HG02678 (cell line): Measurements from ENCODE around the gene IFNA13.
A peak's percentile ranks its signal among the peaks of the same experiment; 100 is the strongest.

Experiments
- ATAC-seq: cut with Tn5 transposase; IDR thresholded peaks from one replicate; pipeline ENCODE4 v1.9.1; 2021; ENCODE audit warnings: mild to moderate bottlenecking, moderate library complexity; ENCODE audit not compliant: unreplicated experiment

Gene IFNA13

DNA sequence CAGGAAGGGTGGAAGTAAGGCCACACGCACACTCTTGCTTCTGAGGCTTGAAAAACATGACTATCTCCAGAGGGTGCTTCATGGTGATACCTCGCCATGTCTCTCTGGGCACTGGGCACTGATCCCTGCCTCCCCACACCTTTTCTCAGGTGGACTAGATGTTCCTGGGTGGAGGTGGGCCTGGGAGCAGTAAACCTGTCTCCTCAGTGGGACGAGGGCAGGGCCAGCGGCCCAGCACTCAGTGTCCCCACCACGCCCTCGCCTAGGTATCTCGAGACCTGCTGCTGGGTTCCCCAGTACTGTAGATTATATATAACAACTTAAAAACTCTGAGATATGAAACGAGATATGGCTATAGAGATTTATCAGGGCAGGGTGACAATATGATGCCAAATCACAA lies 5.6 kb downstream of the IFNA13 start:
- no peak for ATAC-seq

DNA sequence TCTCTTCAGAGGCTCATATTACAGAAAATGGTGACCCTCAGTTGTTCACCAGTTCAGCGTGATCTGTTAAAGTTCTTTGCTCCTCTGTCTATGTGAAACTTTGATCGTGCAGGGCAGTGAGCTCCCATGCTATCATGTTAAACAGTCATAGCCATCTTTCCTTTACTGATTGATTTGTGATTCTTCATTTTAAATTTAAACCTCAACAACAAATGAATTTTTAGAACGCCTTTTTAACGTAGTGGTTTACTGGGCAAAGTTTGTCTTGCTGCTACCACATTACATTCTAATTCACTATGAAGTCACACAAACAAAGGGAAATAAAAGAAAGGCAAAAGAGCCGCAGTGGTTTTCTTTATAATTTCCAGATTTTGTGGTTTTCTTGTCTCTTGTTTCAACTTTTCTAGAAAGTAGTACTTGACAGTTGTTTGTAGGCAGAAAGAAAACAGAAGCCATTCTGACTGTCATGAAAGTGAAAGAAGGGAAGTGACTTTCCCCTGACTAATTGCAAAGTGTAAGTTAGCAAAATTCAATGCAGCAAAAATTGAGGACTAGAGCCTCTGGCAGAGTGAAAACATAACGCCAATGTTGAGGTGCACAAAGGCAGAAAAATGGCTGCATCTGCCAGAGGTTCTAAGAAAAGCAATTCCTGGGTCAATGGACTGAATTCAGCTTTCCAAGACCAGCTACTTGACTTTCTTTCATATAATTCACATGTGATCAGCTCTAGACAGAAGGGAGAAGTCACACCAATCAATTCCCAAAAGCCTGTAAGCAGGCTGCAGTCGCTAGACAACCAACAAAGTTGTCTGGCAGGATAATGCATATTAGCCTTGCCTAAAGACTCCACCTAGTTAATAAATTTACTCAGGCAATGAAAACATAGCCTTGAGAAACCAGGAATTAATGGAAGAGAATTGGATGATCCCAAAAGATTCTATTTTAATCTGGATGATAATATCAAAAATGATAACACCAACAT lies 10.1 kb downstream of the IFNA13 start:
- peak; percentile 91 for ATAC-seq

DNA sequence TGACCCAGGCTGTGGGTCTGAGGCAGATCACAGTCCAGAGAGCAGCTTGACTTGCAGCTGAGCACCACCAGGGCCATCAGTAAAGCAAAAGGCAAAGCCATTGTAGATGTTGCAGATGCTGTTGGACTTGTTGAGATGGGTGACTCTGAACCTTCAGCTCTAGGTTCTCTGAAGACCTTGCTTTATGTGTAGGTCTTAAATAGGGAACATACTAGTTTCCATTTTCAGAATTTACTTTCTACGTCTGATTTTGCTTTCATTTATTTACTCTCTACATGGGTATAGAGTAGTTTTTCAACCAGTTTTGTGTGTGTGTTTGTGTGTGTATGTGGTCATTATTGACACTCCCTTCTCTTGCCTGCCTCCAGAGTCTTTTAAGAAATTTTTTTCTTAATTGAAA lies 17.1 kb downstream of the IFNA13 start, which contains the start of gene IFNA6:
IFNA6 (minus strand) TSS at position 101 of the 400 bp plus-strand sequence; CDS start at position 101, 0 bp downstream.
- no peak for ATAC-seq

GRCh38 chr9:21348430-21348970 lies 19.4 kb downstream of the IFNA13 start:
- no peak for ATAC-seq

- no peak for ATAC-seq
These were observed 27.1 kb downstream of the IFNA13 start for GRCh38 chr9:21340735-21341134.

DNA sequence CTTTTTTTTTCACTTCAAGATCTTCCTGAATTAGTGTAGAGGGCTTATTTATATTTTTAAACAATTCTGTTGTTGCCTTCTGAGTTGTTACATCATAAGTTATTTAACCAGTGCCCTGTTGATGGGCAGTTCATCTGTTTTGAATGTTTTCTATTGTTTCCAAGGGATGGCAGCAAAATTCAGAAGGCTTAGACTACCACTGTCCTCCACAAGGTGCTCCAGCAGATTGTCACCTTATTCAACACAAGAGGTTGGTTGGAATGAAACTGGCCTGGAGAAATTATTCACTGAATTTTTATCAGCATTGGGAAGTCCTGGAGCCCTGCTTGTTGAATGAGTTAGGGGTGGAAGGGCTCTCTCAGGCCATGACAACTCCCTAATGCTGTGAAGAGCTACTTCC lies 31.4 kb downstream of the IFNA13 start:
- no peak for ATAC-seq

DNA sequence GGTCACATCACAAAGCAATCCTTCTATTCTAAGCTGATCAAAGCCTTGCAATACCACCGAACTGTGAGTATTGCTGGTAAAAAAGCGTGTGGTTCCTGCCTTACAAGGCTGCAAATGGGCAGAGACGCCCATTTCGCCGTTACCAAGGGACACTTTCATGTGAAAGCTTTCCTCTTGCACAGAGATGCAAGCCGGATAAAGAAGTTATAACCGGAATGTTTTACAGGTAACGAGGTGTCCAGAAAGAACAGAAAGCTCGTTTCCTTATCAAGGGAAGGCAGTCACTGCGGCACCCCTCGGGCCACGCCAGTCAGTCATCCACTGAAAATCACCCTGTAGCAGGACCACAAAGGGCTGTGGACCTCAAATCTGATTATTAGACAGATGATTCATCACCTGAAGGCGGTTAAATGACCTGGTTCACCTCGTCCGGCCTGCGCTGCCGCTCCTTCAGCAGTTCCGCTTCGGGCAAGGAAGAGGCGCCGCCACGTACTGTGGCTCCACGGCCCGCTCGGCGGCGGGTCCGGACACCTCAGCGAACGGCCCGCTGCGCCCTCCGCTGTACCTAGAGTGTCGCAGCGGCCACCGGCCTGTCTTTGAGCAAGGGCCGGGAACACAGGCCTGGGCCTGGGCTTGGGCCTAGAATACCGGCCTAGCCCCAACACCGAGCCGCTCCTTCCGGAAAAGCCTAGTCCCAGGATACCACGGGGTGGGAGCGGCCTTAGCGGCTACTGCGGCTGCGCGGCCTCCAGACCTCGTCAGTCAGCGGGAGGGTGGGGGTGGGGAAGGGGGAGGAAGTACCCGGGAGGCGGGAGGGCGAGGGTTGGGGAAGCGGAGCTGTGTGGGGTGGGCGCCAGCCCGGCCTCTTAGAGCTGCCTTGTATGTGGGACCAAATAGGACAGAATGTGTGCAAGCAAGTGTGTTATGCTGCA lies 32.9 kb downstream of the IFNA13 start, which contains the start of gene KLHL9:
KLHL9 (minus strand) TSS at position 704 of the 932 bp plus-strand sequence; CDS start at position 159, 545 bp downstream.
- peak; percentile 94 for ATAC-seq

DNA sequence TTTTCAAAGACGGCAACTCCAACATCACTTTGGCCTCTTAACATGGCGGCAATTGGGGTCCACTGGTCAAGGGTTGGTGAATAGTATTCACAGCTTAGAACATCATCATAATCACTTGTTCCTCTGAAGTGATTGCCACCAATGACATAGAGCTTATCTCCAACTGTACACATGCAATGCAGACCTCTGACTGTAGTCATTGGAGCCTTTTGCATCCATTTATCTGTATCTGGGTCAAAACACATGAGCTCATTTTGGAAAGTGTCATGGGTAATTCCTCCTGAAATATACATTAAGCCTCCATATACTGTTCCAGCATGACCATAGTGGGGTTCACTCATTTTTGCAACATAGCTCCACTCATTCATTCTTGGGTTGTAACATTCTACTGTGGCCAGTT lies 34.6 kb downstream of the IFNA13 start:
- ATAC-seq = no peak

DNA sequence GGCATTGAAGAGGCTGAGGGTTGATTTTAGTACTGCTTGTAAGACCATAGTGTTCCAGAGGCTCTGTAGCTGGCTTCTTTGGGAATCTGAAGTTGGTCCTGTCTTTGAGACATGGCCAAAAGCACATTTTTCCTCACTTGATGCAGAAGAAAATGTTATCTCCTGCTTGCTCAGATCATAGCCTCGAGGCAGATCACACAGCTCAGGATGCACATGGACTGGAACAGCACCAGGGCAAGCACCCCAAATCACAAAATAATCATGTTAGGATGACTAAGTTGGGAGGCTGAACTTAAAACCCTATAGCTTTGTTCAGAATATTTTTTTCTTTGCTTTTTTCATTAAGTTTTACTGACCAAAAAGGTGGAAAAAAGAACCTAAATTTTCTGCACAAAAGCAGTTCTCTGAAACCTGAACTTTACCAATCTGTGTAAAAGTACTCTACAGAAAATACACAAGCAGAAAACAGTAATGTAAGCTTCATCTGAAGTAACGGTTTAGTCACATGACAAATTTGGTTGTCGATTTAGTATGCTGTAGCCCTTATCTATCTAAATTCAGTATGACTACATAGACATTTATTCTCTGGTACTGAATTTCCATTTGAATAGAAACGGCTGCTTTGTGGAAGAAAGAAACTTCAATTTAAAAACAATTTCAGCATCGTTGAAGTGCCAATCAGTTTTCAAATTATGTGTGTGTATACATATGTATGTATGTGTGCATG lies 36.0 kb downstream of the IFNA13 start:
- no peak for ATAC-seq

DNA sequence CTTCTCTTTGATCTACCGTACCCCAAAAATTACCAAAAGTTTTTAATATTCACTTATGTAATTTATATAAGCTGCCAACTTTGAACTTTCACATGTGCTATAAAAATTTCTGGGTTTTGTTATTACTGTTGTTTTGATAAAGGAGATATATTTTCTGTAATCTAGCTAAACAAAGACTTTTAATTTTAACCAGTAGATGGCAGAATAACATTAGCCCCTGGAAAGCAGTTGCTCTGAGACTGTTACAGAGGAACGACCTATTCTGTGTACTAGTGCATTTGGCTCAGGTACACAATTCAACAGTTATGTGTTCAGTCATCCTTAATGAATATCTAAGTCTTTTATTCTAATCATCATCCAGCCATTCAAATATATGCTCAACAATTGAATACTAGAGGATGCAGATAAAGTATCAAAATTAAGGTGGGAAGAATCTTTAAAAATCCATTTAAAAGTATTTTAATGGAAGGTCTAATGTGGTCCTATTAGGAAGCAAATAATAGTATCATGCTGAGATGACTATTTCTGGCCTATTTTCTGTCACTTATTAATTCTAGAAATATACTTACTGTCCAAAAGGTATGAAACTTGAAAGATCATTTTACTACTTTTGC lies 41.2 kb downstream of the IFNA13 start:
- peak; percentile 84 for ATAC-seq

DNA sequence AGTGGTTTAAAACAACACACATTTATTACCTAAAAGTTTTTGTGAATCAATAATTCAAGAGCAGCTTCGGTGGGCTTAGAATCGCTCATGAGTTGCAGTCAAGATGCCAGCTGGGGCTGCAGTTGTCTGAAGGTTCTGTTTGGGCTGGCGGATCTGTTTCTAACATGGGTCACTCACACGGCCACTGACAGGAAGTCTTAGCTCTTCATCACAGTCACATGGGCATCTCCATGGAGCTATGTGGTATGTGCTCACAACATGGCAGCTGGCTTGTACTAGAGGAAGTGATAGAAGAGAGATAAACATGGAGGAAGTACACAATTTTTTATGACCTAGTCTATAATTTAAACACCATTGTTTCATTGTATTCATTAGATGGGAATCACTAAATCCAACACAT lies 43.8 kb downstream of the IFNA13 start:
- ATAC-seq = no peak

DNA sequence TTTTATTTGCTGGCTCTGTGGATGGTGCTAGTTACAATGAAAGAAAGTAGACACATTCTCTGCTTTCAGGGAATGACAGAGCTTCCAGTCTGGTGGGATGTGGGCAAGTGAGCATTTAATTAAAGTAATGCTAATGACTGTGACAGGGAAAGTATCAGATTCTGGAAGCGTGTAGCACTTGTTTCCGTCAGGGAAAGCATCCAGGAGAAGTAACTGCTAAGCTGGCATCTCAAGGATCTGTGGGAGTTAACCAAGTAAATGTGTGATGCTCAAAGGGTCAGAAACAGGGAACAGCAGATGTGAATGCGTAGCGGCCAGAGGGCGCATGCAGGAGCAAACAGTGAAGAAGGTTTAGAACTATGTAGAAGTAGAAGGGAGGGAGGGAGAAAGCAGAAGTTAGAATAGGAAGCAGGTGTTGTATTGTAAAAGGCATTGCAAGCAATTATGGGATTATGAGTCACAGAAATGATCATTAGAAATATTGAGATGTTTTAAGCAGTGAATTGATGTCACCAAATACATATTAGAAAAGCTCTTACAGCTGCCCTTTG lies 44.9 kb downstream of the IFNA13 start:
- ATAC-seq = no peak

DNA sequence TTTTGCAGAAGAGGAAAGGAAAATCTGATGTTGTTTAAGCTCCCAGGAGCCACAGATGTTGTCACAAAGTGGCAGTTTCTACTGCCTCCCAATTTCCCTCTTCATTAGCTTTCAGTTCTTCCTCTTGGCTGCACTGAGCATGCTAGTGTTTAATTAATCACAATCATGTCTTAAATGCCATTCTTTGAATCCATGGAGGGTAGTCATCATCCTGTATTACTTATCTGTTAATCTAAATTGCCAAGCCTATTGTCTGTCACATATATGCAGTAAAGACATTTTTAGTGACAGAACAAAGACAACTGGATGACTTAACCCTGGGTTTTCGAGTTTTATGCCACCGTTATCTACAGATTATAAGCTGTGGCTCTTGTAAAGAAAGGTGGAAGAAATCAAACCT lies 47.4 kb downstream of the IFNA13 start:
- no peak for ATAC-seq

GRCh38 chr9:21317956-21318923 lies 49.6 kb downstream of the IFNA13 start:
- peak; percentile 82 for ATAC-seq
